Nephron progenitor cell (in vitro differentiated cells): ENCODE measurements around the gene NAXD.
A peak's percentile ranks its signal among the peaks of the same experiment; 100 is the strongest.

ENCODE experiments used
- DNase-seq: peaks from one replicate; pipeline ENCODE4 v3.0.0; 2021
- H3K27ac Mint-ChIP-seq: 2 replicates; pipeline ENCODE4 v1.8.0; 2021; ENCODE audit warnings: mild to moderate bottlenecking, moderate library complexity, mixed read lengths
- H3K27me3 Mint-ChIP-seq: 2 replicates; pipeline ENCODE4 v1.8.0; 2021; ENCODE audit warnings: mild to moderate bottlenecking, low read depth, mixed read lengths; ENCODE audit not compliant: poor library complexity
- H3K36me3 Mint-ChIP-seq: 2 replicates; pipeline ENCODE4 v1.8.0; 2021; ENCODE audit warnings: low read depth, mixed read lengths
- H3K4me1 Mint-ChIP-seq: 2 replicates; pipeline ENCODE4 v1.8.0; 2021; ENCODE audit warnings: mixed read lengths
- H3K4me3 Mint-ChIP-seq: 2 replicates; pipeline ENCODE4 v1.8.0; 2021; ENCODE audit warnings: mild to moderate bottlenecking, moderate library complexity, mixed read lengths
- H3K9me3 Mint-ChIP-seq: 2 replicates; pipeline ENCODE4 v1.8.0; 2021; ENCODE audit warnings: mild to moderate bottlenecking, moderate library complexity, mixed read lengths
- CTCF ChIP-seq: fragments of 200-600 bp; sonication (generic); IDR thresholded peaks from 2 replicates; pipeline ENCODE4 v1.5.0; 2021; ENCODE audit warnings: antibody characterized with exemption

The NAXD gene

GRCh38 chr13:110634558-110634957, 19.2 kb downstream of the NAXD start:
- Mint-ChIP-seq H3K27ac (peak overlapping the region; percentile 68), H3K4me3 (no peak overlapping the region), H3K27me3 (no peaks in the 10 kb centered on the region), H3K4me1 (peaks cover 32% of the 10 kb centered on the region), H3K9me3 (peaks cover 6% of the 10 kb centered on the region), H3K36me3 (peaks cover 77% of the 10 kb centered on the region)
- no peak for DNase-seq
- TF ChIP-seq CTCF: no peak

- Mint-ChIP-seq H3K36me3 (peaks cover 77% of the 10 kb centered on the region), H3K27ac (no peak overlapping the region), H3K27me3 (no peaks in the 10 kb centered on the region), H3K9me3 (peaks cover 6% of the 10 kb centered on the region), H3K4me3 (no peak overlapping the region), H3K4me1 (peaks cover 36% of the 10 kb centered on the region)
- TF ChIP-seq CTCF: no peak
- DNase-seq: no peak
Observed at GRCh38 chr13:110635405-110636002, 20.2 kb downstream of the NAXD start.

GRCh38 chr13:110636053-110636475, 20.7 kb downstream of the NAXD start:
- H3K36me3 Mint-ChIP-seq: peaks cover 77% of the 10 kb centered on the region
- TF ChIP-seq CTCF: no peak
- no peak overlapping the region for H3K27ac Mint-ChIP-seq
- no peak for DNase-seq
- peaks cover 6% of the 10 kb centered on the region for H3K9me3 Mint-ChIP-seq
- H3K4me1 Mint-ChIP-seq: peaks cover 36% of the 10 kb centered on the region
- no peak overlapping the region for H3K4me3 Mint-ChIP-seq
- no peaks in the 10 kb centered on the region for H3K27me3 Mint-ChIP-seq

- Mint-ChIP-seq H3K27me3 (no peaks in the 10 kb centered on the region), H3K4me1 (peaks cover 41% of the 10 kb centered on the region), H3K9me3 (peaks cover 6% of the 10 kb centered on the region), H3K4me3 (no peak overlapping the region), H3K27ac (no peak overlapping the region), H3K36me3 (peaks cover 75% of the 10 kb centered on the region)
- no peak for TF ChIP-seq CTCF
- DNase-seq: no peak
Observed at GRCh38 chr13:110636701-110637201, 21.4 kb downstream of the NAXD start.

- Mint-ChIP-seq H3K36me3 (peaks cover 69% of the 10 kb centered on the region), H3K27me3 (no peaks in the 10 kb centered on the region), H3K4me3 (no peak overlapping the region), H3K9me3 (peaks cover 2% of the 10 kb centered on the region), H3K27ac (no peak overlapping the region), H3K4me1 (peaks cover 37% of the 10 kb centered on the region)
- no peak for DNase-seq
- no peak for TF ChIP-seq CTCF
Observed at GRCh38 chr13:110637275-110637674, 21.9 kb downstream of the NAXD start.

GRCh38 chr13:110637747-110638146, 22.4 kb downstream of the NAXD start:
- H3K27ac Mint-ChIP-seq: no peak overlapping the region
- no peaks in the 10 kb centered on the region for H3K9me3 Mint-ChIP-seq
- H3K4me3 Mint-ChIP-seq: no peak overlapping the region
- H3K36me3 Mint-ChIP-seq: peaks cover 65% of the 10 kb centered on the region
- no peak for TF ChIP-seq CTCF
- peaks cover 40% of the 10 kb centered on the region for H3K4me1 Mint-ChIP-seq
- DNase-seq: no peak
- H3K27me3 Mint-ChIP-seq: no peaks in the 10 kb centered on the region
